ENCODE results near the gene HIGD1C. TPM values are rescaled to one million over a fixed set of nuclear protein-coding genes. Genes with fewer than 3 reads are reported as not detected.
A peak's percentile ranks its signal among the peaks of the same experiment; 100 is the strongest.

The HIGD1C gene
- total and polyA plus RNA-seq, 2 experiments from 2014 or later = not detected

GRCh38 chr12:51004504-51004903, 52.2 kb downstream of the HIGD1C start:
- DNase-seq (ENCODE audit: low spot score) (peak; percentile 32), ATAC-seq (peak; percentile 49)
- Mint-ChIP-seq H3K4me3 (no peak overlapping the region), H3K36me3 (ENCODE audit: low read depth) (peaks cover 51% of the 10 kb centered on the region), H3K27ac (peak overlapping the region; percentile 96), H3K9me3 (no peaks in the 10 kb centered on the region; the same call in 1 of the 3 replicates), H3K4me1 (peaks cover 30% of the 10 kb centered on the region), H3K27me3 (ENCODE audit: insufficient read depth, low read depth, poor library complexity) (peaks cover 13% of the 10 kb centered on the region)
- H3K4me1 ChIP-seq (ENCODE audit: insufficient read depth) = peaks cover 13% of the 10 kb centered on the region
- peak overlapping the region; percentile 82 for H3K27ac ChIP-seq (ENCODE audit: low read depth)
- no peaks in the 10 kb centered on the region for H3F3A ChIP-seq (replicated peaks; ENCODE audit: low read depth)
- H2AFZ ChIP-seq = no peak overlapping the region
- H3K4me3 ChIP-seq = no peak overlapping the region
- no peaks in the 10 kb centered on the region for H3K36me3 ChIP-seq (ENCODE audit: insufficient read depth)
- peaks cover 18% of the 10 kb centered on the region for H3K79me2 ChIP-seq (replicated peaks; ENCODE audit: insufficient read depth)
- H3K9me2 ChIP-seq (ENCODE audit: insufficient read depth) = no peaks in the 10 kb centered on the region
- peak; percentile 30 to 61; a peak in 3 of 4 replicates for TF ChIP-seq CTCF (conservative IDR thresholded peaks at IDR 0.05; ENCODE audit: low read depth in 2 of 2)
- no peak for TF ChIP-seq CREB1 (CRISPR knock-in tag; IDR thresholded peaks at IDR 0.05; ENCODE audit: low read depth)
- no peaks in the 10 kb centered on the region for H3K27me3 ChIP-seq (ENCODE audit: insufficient read depth)
- H4K20me1 ChIP-seq (replicated peaks; ENCODE audit: insufficient read depth) = no peaks in the 10 kb centered on the region
- H3K4me2 ChIP-seq = no peak overlapping the region

GRCh38 chr12:51005030-51005429, 52.7 kb downstream of the HIGD1C start:
- peaks cover 13% of the 10 kb centered on the region for H3K27me3 Mint-ChIP-seq (ENCODE audit: insufficient read depth, low read depth, poor library complexity)
- H3K27ac ChIP-seq (ENCODE audit: low read depth) = peak overlapping the region; percentile 82
- H3K9me3 Mint-ChIP-seq = no peaks in the 10 kb centered on the region; the same call in 1 of the 3 replicates
- peak overlapping the region; percentile 96 for H3K27ac Mint-ChIP-seq
- ATAC-seq (no peak), DNase-seq (ENCODE audit: low spot score) (no peak)
- peaks cover 50% of the 10 kb centered on the region for H3K36me3 Mint-ChIP-seq (ENCODE audit: low read depth)
- no peaks in the 10 kb centered on the region for H3K9me2 ChIP-seq (ENCODE audit: insufficient read depth)
- H2AFZ ChIP-seq = no peak overlapping the region
- TF ChIP-seq CREB1 (CRISPR knock-in tag; IDR thresholded peaks at IDR 0.05; ENCODE audit: low read depth) = no peak
- no peak for TF ChIP-seq REST (IDR thresholded peaks at IDR 0.05; ENCODE audit: unreplicated experiment)
- TF ChIP-seq JUNB (IDR thresholded peaks at IDR 0.05; ENCODE audit: unreplicated experiment) = no peak
- TF ChIP-seq NANOG (IDR thresholded peaks at IDR 0.05; ENCODE audit: borderline replicate concordance) = no peak
- no peak for TF ChIP-seq ETS1 (IDR thresholded peaks at IDR 0.05)
- H3K79me2 ChIP-seq (replicated peaks; ENCODE audit: insufficient read depth) = peaks cover 21% of the 10 kb centered on the region
- peaks cover 35% of the 10 kb centered on the region for H3K4me1 Mint-ChIP-seq
- peaks cover 16% of the 10 kb centered on the region for H3K4me1 ChIP-seq (ENCODE audit: insufficient read depth)
- H3K4me3 Mint-ChIP-seq = no peak overlapping the region; the same call in 2 of the 3 replicates
- no peak overlapping the region for H3K4me3 ChIP-seq
- H3K4me2 ChIP-seq = no peak overlapping the region; the same call in 1 of the 2 replicates
- no peaks in the 10 kb centered on the region for H4K20me1 ChIP-seq (replicated peaks; ENCODE audit: insufficient read depth)
- H3F3A ChIP-seq (replicated peaks; ENCODE audit: low read depth) = no peaks in the 10 kb centered on the region
- H3K27me3 ChIP-seq (ENCODE audit: insufficient read depth) = no peaks in the 10 kb centered on the region
- no peaks in the 10 kb centered on the region for H3K36me3 ChIP-seq (ENCODE audit: insufficient read depth)
